Ishikawa (cell line): ENCODE data around the gene TJP2.

ENCODE experiments used
- EP300 ChIP-seq: IDR thresholded peaks from 2 replicates; pipeline ENCODE4 v1.6.1; 2012; ENCODE audit warnings: borderline replicate concordance
- NFIC ChIP-seq: IDR thresholded peaks from 2 replicates; pipeline ENCODE4 v1.6.1; 2012
- REST ChIP-seq: IDR thresholded peaks from 2 replicates; pipeline ENCODE4 v1.6.1; 2012; ENCODE audit warnings: low read depth, mild to moderate bottlenecking
- TAF1 ChIP-seq: IDR thresholded peaks from 2 replicates; pipeline ENCODE4 v1.6.1; 2012; ENCODE audit warnings: low read depth, mild to moderate bottlenecking
- YY1 ChIP-seq: IDR thresholded peaks from 2 replicates; pipeline ENCODE4 v1.6.1; 2012; ENCODE audit warnings: low read depth

DNA sequence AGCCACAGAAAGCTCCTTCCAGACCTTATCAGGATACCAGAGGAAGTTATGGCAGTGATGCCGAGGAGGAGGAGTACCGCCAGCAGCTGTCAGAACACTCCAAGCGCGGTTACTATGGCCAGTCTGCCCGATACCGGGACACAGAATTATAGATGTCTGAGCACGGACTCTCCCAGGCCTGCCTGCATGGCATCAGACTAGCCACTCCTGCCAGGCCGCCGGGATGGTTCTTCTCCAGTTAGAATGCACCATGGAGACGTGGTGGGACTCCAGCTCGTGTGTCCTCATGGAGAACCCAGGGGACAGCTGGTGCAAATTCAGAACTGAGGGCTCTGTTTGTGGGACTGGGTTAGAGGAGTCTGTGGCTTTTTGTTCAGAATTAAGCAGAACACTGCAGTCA is 80.1 kb downstream of the TJP2 start:
- TF ChIP-seq YY1 = no peak
- TF ChIP-seq EP300 = no peak
- no peak for TF ChIP-seq NFIC
- no peak for TF ChIP-seq TAF1
- TF ChIP-seq REST = no peak
